T-helper 1 cell treated with Interleukin-12 subunit alpha and Interleukin-12 subunit beta and Interleukin-4 antibody, amounts not matched to agents 30 μg/mL and 1 μg/mL, for 36 hours (primary cell): ENCODE data around the gene MEF2A.

Experiments used
- H3K27ac Mint-ChIP-seq: one replicate; pipeline ENCODE4 v1.8.0; 2021; ENCODE audit warnings: mild to moderate bottlenecking, mixed read lengths
- H3K27me3 Mint-ChIP-seq: one replicate; pipeline ENCODE4 v1.8.0; 2021; ENCODE audit warnings: low read depth, mixed read lengths
- H3K36me3 Mint-ChIP-seq: one replicate; pipeline ENCODE4 v1.8.0; 2021; ENCODE audit warnings: low read depth, mixed read lengths
- H3K4me1 Mint-ChIP-seq: one replicate; pipeline ENCODE4 v1.8.0; 2021; ENCODE audit warnings: low read depth, mixed read lengths
- H3K4me3 Mint-ChIP-seq: one replicate; pipeline ENCODE4 v1.8.0; 2021; ENCODE audit warnings: mild to moderate bottlenecking, moderate library complexity, mixed read lengths
- H3K9me3 Mint-ChIP-seq: one replicate; pipeline ENCODE4 v1.8.0; 2021; ENCODE audit warnings: mixed read lengths

Gene MEF2A

GRCh38 chr15:99606646-99607045, 40.9 kb downstream of the MEF2A start:
- Mint-ChIP-seq H3K9me3 (no peaks in the 10 kb centered on the region), H3K36me3 (peaks cover 24% of the 10 kb centered on the region), H3K27me3 (no peaks in the 10 kb centered on the region), H3K27ac (no peak overlapping the region), H3K4me1 (peaks cover 8% of the 10 kb centered on the region), H3K4me3 (no peak overlapping the region)

GRCh38 chr15:99613481-99613880, 47.7 kb downstream of the MEF2A start:
- no peak overlapping the region for H3K27ac Mint-ChIP-seq
- no peak overlapping the region for H3K4me3 Mint-ChIP-seq
- H3K27me3 Mint-ChIP-seq: no peaks in the 10 kb centered on the region
- no peaks in the 10 kb centered on the region for H3K36me3 Mint-ChIP-seq
- peaks cover 20% of the 10 kb centered on the region for H3K4me1 Mint-ChIP-seq
- no peaks in the 10 kb centered on the region for H3K9me3 Mint-ChIP-seq

GRCh38 chr15:99613887-99614647, 48.3 kb downstream of the MEF2A start:
- no peaks in the 10 kb centered on the region for H3K27me3 Mint-ChIP-seq
- no peak overlapping the region for H3K27ac Mint-ChIP-seq
- no peaks in the 10 kb centered on the region for H3K9me3 Mint-ChIP-seq
- H3K4me3 Mint-ChIP-seq: no peak overlapping the region
- H3K4me1 Mint-ChIP-seq: peaks cover 20% of the 10 kb centered on the region
- H3K36me3 Mint-ChIP-seq: no peaks in the 10 kb centered on the region

GRCh38 chr15:99614749-99615288, 49.0 kb downstream of the MEF2A start:
- no peaks in the 10 kb centered on the region for H3K36me3 Mint-ChIP-seq
- H3K4me3 Mint-ChIP-seq: no peak overlapping the region
- no peaks in the 10 kb centered on the region for H3K9me3 Mint-ChIP-seq
- no peak overlapping the region for H3K27ac Mint-ChIP-seq
- no peaks in the 10 kb centered on the region for H3K27me3 Mint-ChIP-seq
- H3K4me1 Mint-ChIP-seq: peaks cover 20% of the 10 kb centered on the region

DNA sequence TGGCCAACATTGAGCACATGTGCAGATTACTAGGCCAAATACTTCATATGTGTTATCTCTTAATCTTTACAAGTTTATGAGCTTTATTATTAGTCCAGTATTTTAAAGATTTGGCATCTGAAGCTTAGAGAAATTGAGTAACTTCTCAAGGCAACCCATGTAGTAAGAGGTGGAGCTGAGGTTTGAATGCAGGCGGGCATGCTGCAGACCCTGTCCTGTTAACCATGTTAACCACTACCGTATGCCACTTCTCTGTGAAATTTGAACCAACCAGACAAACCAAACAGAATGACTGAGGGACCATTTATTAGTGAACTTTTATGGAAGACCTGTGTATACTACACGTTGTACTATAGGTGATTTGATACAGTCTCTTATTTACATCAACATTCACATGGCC, 49.7 kb downstream of the MEF2A start:
- Mint-ChIP-seq H3K27ac (no peak overlapping the region), H3K27me3 (no peaks in the 10 kb centered on the region), H3K4me1 (peaks cover 23% of the 10 kb centered on the region), H3K36me3 (no peaks in the 10 kb centered on the region), H3K4me3 (no peak overlapping the region), H3K9me3 (no peaks in the 10 kb centered on the region)

- H3K36me3 Mint-ChIP-seq: no peaks in the 10 kb centered on the region
- no peak overlapping the region for H3K4me3 Mint-ChIP-seq
- H3K9me3 Mint-ChIP-seq: no peaks in the 10 kb centered on the region
- no peaks in the 10 kb centered on the region for H3K27me3 Mint-ChIP-seq
- H3K27ac Mint-ChIP-seq: no peak overlapping the region
- peaks cover 23% of the 10 kb centered on the region for H3K4me1 Mint-ChIP-seq
These were observed 50.3 kb downstream of the MEF2A start for GRCh38 chr15:99616129-99616528.

GRCh38 chr15:99616773-99617342, 51.1 kb downstream of the MEF2A start:
- Mint-ChIP-seq H3K27ac (no peak overlapping the region), H3K4me1 (peaks cover 23% of the 10 kb centered on the region), H3K36me3 (no peaks in the 10 kb centered on the region), H3K4me3 (no peak overlapping the region), H3K9me3 (no peaks in the 10 kb centered on the region), H3K27me3 (no peaks in the 10 kb centered on the region)

- H3K4me1 Mint-ChIP-seq: peaks cover 21% of the 10 kb centered on the region
- peaks cover under 1% of the 10 kb centered on the region for H3K36me3 Mint-ChIP-seq
- no peak overlapping the region for H3K27ac Mint-ChIP-seq
- no peaks in the 10 kb centered on the region for H3K27me3 Mint-ChIP-seq
- H3K9me3 Mint-ChIP-seq: peaks cover under 1% of the 10 kb centered on the region
- H3K4me3 Mint-ChIP-seq: no peak overlapping the region
These were observed 53.2 kb downstream of the MEF2A start for GRCh38 chr15:99618941-99619411.

- Mint-ChIP-seq H3K9me3 (peaks cover 8% of the 10 kb centered on the region), H3K27ac (no peak overlapping the region), H3K27me3 (no peaks in the 10 kb centered on the region), H3K36me3 (peaks cover 8% of the 10 kb centered on the region), H3K4me1 (peaks cover 14% of the 10 kb centered on the region), H3K4me3 (no peak overlapping the region)
These were observed 53.9 kb downstream of the MEF2A start for GRCh38 chr15:99619712-99620111.

GRCh38 chr15:99620178-99620577, 54.4 kb downstream of the MEF2A start:
- Mint-ChIP-seq H3K4me3 (no peak overlapping the region), H3K27ac (no peak overlapping the region), H3K36me3 (peaks cover 12% of the 10 kb centered on the region), H3K4me1 (peaks cover 12% of the 10 kb centered on the region), H3K9me3 (peaks cover 13% of the 10 kb centered on the region), H3K27me3 (no peaks in the 10 kb centered on the region)

DNA sequence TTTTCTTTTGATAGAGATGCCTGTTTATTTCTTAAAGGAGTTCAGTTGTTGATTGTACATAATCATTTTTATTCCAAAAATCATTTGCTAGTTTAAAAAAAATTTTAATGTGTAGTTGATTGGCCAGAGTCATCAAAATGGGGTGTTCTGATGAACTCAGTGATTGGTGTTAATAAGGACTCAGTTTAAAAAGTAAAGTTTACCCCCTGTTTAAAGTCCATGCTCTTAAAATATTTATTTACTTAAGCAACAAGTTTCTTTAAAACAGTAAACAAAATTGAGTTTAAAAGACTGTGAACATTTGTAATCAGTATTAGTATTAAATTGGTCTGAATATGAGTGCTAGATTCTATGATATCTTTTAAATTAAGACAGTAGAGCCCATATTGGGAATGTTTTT, 56.0 kb downstream of the MEF2A start:
- Mint-ChIP-seq H3K4me3 (no peak overlapping the region), H3K4me1 (peaks cover 17% of the 10 kb centered on the region), H3K27ac (no peak overlapping the region), H3K9me3 (peaks cover 26% of the 10 kb centered on the region), H3K36me3 (peaks cover 17% of the 10 kb centered on the region), H3K27me3 (no peaks in the 10 kb centered on the region)

GRCh38 chr15:99628374-99629001, 62.7 kb downstream of the MEF2A start:
- Mint-ChIP-seq H3K27me3 (no peaks in the 10 kb centered on the region), H3K4me3 (no peak overlapping the region), H3K9me3 (peaks cover 26% of the 10 kb centered on the region), H3K36me3 (peaks cover 23% of the 10 kb centered on the region), H3K4me1 (peaks cover 21% of the 10 kb centered on the region), H3K27ac (no peak overlapping the region)

GRCh38 chr15:99630607-99631131, 64.9 kb downstream of the MEF2A start:
- Mint-ChIP-seq H3K9me3 (peaks cover 16% of the 10 kb centered on the region), H3K27me3 (no peaks in the 10 kb centered on the region), H3K4me1 (peaks cover 21% of the 10 kb centered on the region), H3K27ac (no peak overlapping the region), H3K36me3 (peaks cover 28% of the 10 kb centered on the region), H3K4me3 (no peak overlapping the region)

DNA sequence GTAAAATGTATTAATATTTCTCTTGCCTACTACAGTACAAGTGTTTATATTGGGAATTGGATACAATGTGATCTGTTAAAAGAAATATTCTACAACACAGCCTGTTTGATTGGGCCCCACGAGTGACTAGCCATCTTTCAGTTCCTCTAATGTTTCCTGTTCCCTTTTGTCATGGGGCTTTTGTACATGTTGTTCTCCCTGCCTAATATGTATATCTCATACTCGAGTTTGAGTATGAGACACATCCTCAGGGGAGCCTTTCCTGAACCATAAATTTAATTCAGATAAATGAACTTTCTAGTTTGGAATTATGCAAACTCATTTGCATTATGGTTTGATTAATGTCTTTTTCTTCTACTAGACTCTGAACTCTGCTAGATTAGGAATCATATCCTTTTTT, 65.5 kb downstream of the MEF2A start:
- Mint-ChIP-seq H3K4me3 (no peak overlapping the region), H3K27ac (no peak overlapping the region), H3K4me1 (peaks cover 18% of the 10 kb centered on the region)

More for the DNA sequence above, 65.5 kb downstream of the MEF2A start:
- no peaks in the 10 kb centered on the region for H3K27me3 Mint-ChIP-seq
- peaks cover 16% of the 10 kb centered on the region for H3K9me3 Mint-ChIP-seq
- peaks cover 33% of the 10 kb centered on the region for H3K36me3 Mint-ChIP-seq
